Adrenal gland (tissue), 5 donors: ENCODE data around the gene ISM1.

Source experiments
- CTCF ChIP-seq, 6 experiments: fragments of 450-650 bp in 4 of 6; fragments of 200-600 bp in 2 of 6; sonication (generic) in 1 of 6; IDR thresholded peaks; 1 replicate in 5 of 6; 2 replicates in 1 of 6; pipeline versions ENCODE4 v1.5.1 to v1.8.0; 2016 to 2021; ENCODE audit warnings: antibody characterized with exemption in 6 of 6, mild to moderate bottlenecking in 2 of 6, moderate library complexity in 1 of 6
- POLR2A ChIP-seq, 2 donors: fragments of 450-650 bp; IDR thresholded peaks; one replicate each; pipeline ENCODE4 v1.6.1; 2017; ENCODE audit warnings: antibody characterized with exemption in 2 of 2, mild to moderate bottlenecking in 2 of 2, moderate library complexity in 1 of 2
- donor health status: DM: no; HTN: no; CAD: no.

GRCh38 chr20:13270211-13270610, 49.1 kb downstream of the ISM1 start:
- TF ChIP-seq CTCF (IDR thresholded peaks at IDR 0.05) (no peak), POLR2A (IDR thresholded peaks at IDR 0.05) (no peak)
